Activated CD8-positive, alpha-beta memory T cell treated with anti-CD3 and anti-CD28 coated beads, Interleukin-2, amount 10 ng/mL, durations not matched to agents 7 days and 5 days (primary cell): ENCODE results near the gene RDH13. TPM values are rescaled to one million over a fixed set of nuclear protein-coding genes. Genes with fewer than 3 reads are reported as not detected.

Experiments used
- ATAC-seq: fragments of 150-1000 bp; cut with Tn5 transposase; one replicate; pipeline ENCODE4 v1.10.0; 2021; ENCODE audit warnings: moderate library complexity
- CTCF ChIA-PET: fragments of 350-600 bp; sonication (Branson Sonifier 250); formaldehyde crosslinking; loops from one replicate; lab custom pipeline; 2021; ENCODE audit warnings: antibody characterized with exemption; lab: Charles Lee
- DNase-seq: peaks from one replicate; pipeline ENCODE4 v3.0.0-alpha.2; 2020
- H3K27ac Mint-ChIP-seq: one replicate; pipeline ENCODE4 v1.8.0; 2021; ENCODE audit warnings: mild to moderate bottlenecking, mixed read lengths
- H3K27me3 Mint-ChIP-seq: one replicate; pipeline ENCODE4 v1.8.0; 2021; ENCODE audit warnings: mixed read lengths
- H3K36me3 Mint-ChIP-seq: one replicate; pipeline ENCODE4 v1.8.0; 2021; ENCODE audit warnings: mild to moderate bottlenecking, mixed read lengths
- H3K4me1 Mint-ChIP-seq: one replicate; pipeline ENCODE4 v1.8.0; 2021; ENCODE audit warnings: mixed read lengths
- H3K4me3 Mint-ChIP-seq: one replicate; pipeline ENCODE4 v1.8.0; 2021; ENCODE audit warnings: mild to moderate bottlenecking, moderate library complexity, mixed read lengths
- H3K9me3 Mint-ChIP-seq: one replicate; pipeline ENCODE4 v1.8.0; 2022; ENCODE audit warnings: low read depth, mixed read lengths
- total RNA-seq, 2 experiments: library from RNA; stranded (reverse); gene quantifications; one replicate each; pipeline ENCODE4 v1.2.3, GENCODE V29; 2021

RDH13 gene
- total RNA-seq, 2 experiments from 2014 or later, result 18.9 to 23.9 TPM

DNA sequence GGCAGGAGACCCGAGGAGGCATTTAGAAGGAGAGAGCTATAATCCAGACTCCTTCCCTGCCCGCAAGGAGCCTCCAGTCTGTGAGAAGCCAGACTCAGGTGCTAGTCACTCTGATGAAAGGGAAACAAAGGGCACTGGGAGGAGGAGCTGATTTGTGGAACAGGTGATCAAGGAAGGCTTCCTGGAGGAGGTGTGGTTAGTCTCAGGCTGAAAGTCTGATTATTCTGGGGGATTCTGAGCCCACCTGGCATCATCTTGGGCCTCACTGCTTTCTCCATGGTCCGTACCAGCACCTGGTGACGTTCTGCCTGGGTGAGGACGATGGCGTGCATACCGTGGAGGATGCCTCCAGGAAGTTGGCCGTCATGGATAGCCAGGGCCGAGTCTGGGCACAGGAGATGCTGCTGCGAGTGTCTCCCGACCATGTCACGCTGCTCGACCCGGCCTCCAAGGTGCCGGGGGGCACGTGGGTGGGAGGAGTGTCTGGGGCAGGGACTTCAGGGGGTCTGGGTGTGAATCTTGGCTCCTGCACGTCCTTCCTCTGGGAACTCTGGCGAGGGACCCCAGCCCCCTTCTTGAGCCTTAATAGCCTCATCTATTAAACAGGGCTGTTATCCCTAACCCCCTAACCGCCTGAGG, 16.6 kb upstream of the RDH13 start:
- H3K9me3 Mint-ChIP-seq, result no peaks in the 10 kb centered on the region
- peaks cover 23% of the 10 kb centered on the region for H3K4me1 Mint-ChIP-seq
- DNase-seq (no peak), ATAC-seq (no peak)
- H3K36me3 Mint-ChIP-seq, result no peaks in the 10 kb centered on the region
- CTCF ChIA-PET, result interaction anchor here (1.0 kb wide), 1 partner anchor 38 kb away, joined by 3 read pairs; no protein-coding TSS in a partner anchor
- H3K27ac Mint-ChIP-seq, result no peak overlapping the region
- peaks cover 46% of the 10 kb centered on the region for H3K27me3 Mint-ChIP-seq
- no peak overlapping the region for H3K4me3 Mint-ChIP-seq

DNA sequence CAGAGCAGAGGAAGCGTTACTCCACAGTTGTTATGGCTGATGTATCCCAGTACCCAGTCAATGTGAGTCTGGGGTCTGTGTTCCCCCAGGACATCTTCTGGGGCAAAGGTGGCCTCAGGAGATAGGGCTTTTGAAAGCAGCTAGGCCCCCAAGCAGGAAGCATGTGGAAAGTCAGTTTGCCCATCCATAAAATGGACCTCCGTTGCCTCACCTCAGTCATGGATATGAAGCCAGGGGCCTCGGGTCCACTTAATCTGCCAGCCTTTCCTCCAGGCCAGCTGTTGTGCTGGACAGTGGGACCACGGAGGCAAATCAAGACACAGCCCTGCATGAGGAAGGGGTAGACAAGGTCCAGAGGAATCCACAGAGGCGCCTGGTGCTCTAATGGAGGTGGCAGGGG, 16.0 kb upstream of the RDH13 start:
- ATAC-seq (no peak), DNase-seq (no peak)
- H3K27ac Mint-ChIP-seq, result no peak overlapping the region

DNA sequence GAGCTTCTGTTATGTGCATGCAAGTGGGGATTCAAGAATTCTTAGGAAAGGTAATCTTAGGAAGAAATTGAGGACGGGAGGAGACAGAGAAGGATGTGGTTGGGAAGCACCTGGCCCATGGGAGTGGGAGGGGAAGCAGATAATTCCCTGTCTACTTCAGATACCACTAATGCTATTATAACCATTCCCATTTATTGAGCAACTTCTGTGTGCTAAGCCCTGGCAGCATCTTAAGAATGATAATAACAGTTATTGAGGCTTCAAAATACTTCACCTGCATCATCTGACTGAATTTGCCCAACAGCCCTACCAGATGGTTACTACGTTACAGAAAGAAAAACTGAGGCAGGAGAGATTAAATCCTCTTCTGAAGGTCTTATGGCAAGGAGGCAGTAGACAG, 14.2 kb upstream of the RDH13 start:
- no peak overlapping the region for H3K4me3 Mint-ChIP-seq
- DNase-seq, result no peak
- ATAC-seq, result no peak
- CTCF ChIA-PET, result no interaction called here
- H3K27me3 Mint-ChIP-seq, result peaks cover 34% of the 10 kb centered on the region
- H3K9me3 Mint-ChIP-seq, result no peaks in the 10 kb centered on the region
- H3K4me1 Mint-ChIP-seq, result peaks cover 19% of the 10 kb centered on the region
- H3K36me3 Mint-ChIP-seq, result no peaks in the 10 kb centered on the region
- H3K27ac Mint-ChIP-seq, result no peak overlapping the region

More for the DNA sequence above, 16.0 kb upstream of the RDH13 start:
- Mint-ChIP-seq H3K27me3 (peaks cover 44% of the 10 kb centered on the region), H3K9me3 (no peaks in the 10 kb centered on the region), H3K4me3 (no peak overlapping the region), H3K4me1 (peaks cover 23% of the 10 kb centered on the region), H3K36me3 (no peaks in the 10 kb centered on the region)
- CTCF ChIA-PET, result no interaction called here

DNA sequence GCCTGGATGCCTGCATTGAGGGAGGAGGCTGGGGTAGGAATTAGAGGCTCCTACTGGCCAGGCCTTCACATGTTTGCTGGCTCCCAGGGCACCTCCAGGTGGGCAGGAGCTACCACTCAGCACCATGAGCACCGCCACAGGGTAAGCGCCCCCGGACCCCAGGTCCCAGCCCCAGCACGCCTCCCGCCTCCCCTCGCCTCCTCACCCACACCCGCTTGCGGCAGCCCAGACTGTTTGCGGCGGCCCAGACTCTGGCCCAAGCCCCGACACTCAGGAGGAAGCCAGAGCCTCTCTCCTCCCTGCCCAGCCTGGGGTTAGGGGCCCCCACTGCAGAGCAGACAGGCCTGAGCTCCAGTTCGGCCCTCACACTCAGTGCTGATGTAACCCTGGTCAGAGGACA, 13.4 kb upstream of the RDH13 start:
- CTCF ChIA-PET, result interaction anchor here (1.3 kb wide), 1 partner anchor 84 kb away, joined by 3 read pairs; no protein-coding TSS in a partner anchor
- Mint-ChIP-seq H3K4me3 (no peak overlapping the region), H3K27ac (no peak overlapping the region), H3K36me3 (no peaks in the 10 kb centered on the region), H3K4me1 (peaks cover 15% of the 10 kb centered on the region), H3K27me3 (peaks cover 35% of the 10 kb centered on the region), H3K9me3 (no peaks in the 10 kb centered on the region)
- DNase-seq (no peak), ATAC-seq (no peak)

DNA sequence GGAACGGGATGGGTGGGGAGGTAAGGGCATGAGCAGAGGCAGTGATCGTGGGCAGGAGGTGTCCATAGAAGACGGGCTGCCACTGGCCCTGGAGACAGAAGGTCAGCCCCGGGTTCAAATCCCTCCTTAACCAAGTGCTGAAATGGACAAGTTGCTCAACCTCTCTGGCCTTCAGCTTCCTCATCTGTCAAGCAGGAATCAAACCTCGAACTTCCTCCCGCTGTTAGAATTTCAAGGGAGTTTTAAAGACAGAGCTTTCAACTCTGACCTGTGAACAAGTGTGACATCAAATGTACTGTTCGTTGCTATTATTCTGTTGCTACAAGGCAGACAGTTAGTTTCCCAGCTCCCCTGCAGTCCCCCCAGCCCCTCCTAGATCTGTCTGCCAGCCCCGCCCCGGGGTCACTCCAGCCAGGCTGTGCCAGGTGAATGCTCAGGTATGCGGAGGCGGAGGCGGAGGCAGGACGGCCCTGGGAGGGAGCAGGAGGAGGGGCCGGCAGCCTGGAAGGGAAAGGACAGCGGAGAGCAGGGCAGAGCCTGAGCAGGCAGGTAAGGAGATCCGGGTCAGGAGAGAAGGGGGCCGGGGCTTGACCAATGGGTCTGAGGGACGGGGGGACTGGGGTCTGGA, 12.5 kb upstream of the RDH13 start, which contains the start of gene EPS8L1:
Gene EPS8L1, plus strand, starts transcription at position 499 of the 628 bp plus-strand sequence. CDS start 576 bp downstream, outside the sequence.
- H3K4me1 Mint-ChIP-seq, result peaks cover 9% of the 10 kb centered on the region
- H3K27me3 Mint-ChIP-seq, result peaks cover 37% of the 10 kb centered on the region
- no peaks in the 10 kb centered on the region for H3K36me3 Mint-ChIP-seq
- CTCF ChIA-PET, result interaction anchor here (0.9 to 1.3 kb wide), 2 partner anchors 13 to 85 kb away, joined by 3 to 4 read pairs; no protein-coding TSS in a partner anchor
- H3K9me3 Mint-ChIP-seq, result no peaks in the 10 kb centered on the region
- H3K4me3 Mint-ChIP-seq, result no peak within 1 kb of the TSS
- ATAC-seq, result no peak
- DNase-seq, result no peak
- H3K27ac Mint-ChIP-seq, result no peak within 1 kb of the TSS

DNA sequence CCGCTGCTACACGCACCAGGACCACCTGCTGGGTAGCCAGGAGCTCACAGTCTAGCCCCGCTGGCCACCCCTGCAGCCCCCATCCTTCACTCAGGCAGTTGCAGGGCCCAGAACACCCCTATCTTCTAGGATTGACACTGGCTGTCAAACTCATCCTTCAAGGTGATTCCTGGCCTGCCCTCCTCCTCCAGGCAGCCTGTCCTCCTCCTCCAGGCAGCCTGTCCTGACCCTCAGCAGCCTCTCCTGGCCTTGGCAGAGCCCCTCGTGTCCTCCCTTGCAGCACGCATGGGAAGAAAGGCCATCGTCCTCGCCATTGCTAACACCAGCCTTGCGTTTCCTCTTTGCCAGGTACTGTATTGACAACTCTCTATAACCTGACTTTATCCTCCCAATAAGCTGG, 9.0 kb upstream of the RDH13 start:
- H3K27me3 Mint-ChIP-seq, result peaks cover 56% of the 10 kb centered on the region
- H3K4me3 Mint-ChIP-seq, result no peak overlapping the region
- DNase-seq (no peak), ATAC-seq (no peak)
- H3K4me1 Mint-ChIP-seq, result peaks cover 7% of the 10 kb centered on the region
- CTCF ChIA-PET, result no interaction called here
- H3K9me3 Mint-ChIP-seq, result no peaks in the 10 kb centered on the region
- no peak overlapping the region for H3K27ac Mint-ChIP-seq
- H3K36me3 Mint-ChIP-seq, result no peaks in the 10 kb centered on the region

DNA sequence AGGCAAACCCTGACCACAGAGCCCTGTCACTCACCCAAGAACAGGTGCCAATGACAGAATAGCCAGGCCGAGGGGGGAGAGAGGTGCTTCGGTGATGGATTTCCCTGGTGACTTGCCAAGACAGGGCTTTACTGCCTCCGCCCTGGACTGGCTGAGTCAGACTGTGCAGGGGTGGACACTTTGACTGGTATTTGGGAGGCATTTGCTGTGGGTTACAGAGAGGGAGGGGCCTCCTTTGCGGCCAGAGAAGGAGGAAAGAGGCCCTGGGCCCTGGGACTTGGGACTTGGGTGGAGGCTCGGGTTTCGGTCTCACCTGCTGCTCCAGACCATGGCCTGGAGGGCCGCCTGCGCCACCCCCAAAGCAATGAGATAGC, 8.2 kb upstream of the RDH13 start:
- Mint-ChIP-seq H3K27me3 (peaks cover 59% of the 10 kb centered on the region), H3K36me3 (no peaks in the 10 kb centered on the region), H3K4me1 (peaks cover 7% of the 10 kb centered on the region), H3K4me3 (no peak overlapping the region), H3K9me3 (no peaks in the 10 kb centered on the region), H3K27ac (no peak overlapping the region)
- ATAC-seq, result no peak
- CTCF ChIA-PET, result interaction anchor here (1.2 kb wide), 1 partner anchor 17 kb away, joined by 3 read pairs; no protein-coding TSS in a partner anchor
- no peak for DNase-seq

DNA sequence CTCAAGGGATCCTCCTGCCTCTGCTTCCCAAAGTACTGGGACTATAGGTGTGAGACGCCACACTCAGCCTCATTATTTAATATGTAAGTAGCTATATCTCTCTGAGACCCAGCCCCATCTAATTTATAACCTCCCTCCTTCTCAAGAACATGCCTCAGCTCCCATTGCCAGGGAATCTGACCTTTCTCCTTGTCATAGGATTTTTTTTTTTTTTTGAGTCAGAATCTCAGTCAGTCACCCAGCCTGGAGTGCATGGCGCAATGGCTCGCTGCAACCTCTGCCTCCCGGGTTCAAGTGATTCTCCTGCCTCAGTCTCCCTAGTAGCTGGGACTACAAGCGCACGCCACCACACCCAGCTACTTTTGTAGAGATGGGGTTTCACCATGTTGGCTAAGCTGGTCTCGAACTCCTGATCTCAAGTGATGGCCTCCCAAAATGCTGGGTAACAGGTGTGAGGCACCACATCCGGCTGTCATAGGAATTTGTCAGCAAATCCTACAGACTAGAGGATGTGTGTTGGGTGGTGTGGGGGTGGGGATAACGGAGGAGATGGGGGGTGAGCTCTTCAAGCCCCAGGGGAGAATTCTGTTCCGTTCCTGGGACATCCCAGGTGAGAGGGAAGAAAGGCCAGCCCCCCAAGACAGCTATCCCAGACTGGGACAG, 7.6 kb upstream of the RDH13 start:
- Mint-ChIP-seq H3K27me3 (peaks cover 64% of the 10 kb centered on the region), H3K27ac (no peak overlapping the region), H3K4me1 (peaks cover 7% of the 10 kb centered on the region), H3K9me3 (no peaks in the 10 kb centered on the region), H3K4me3 (no peak overlapping the region), H3K36me3 (no peaks in the 10 kb centered on the region)
- DNase-seq, result no peak
- ATAC-seq, result no peak
- CTCF ChIA-PET, result interaction anchor here (1.2 kb wide), 1 partner anchor 18 kb away, joined by 3 read pairs; no protein-coding TSS in a partner anchor

DNA sequence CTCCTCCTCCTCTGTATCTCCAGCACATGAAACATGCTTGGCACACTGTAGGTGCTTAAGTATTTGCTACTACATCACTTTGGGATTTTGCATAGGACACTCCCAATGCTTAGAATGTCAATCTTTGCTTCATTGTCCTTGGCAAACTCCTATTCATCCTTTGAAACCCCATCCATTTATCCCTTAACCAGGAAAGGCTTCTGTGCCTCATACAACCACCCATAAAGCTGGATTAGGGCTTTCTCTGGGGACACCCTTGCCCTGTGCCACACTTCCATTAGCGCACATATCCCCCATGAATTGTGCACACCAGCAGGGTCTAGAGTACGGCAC, 6.9 kb upstream of the RDH13 start:
- H3K27me3 Mint-ChIP-seq, result peaks cover 59% of the 10 kb centered on the region
- CTCF ChIA-PET, result interaction anchor here (1.2 to 1.4 kb wide), 2 partner anchors 18 to 189 kb away, joined by 3 read pairs; no protein-coding TSS in a partner anchor
- no peaks in the 10 kb centered on the region for H3K9me3 Mint-ChIP-seq
- no peaks in the 10 kb centered on the region for H3K36me3 Mint-ChIP-seq
- peaks cover 7% of the 10 kb centered on the region for H3K4me1 Mint-ChIP-seq
- no peak overlapping the region for H3K4me3 Mint-ChIP-seq
- ATAC-seq (no peak), DNase-seq (no peak)
- no peak overlapping the region for H3K27ac Mint-ChIP-seq

DNA sequence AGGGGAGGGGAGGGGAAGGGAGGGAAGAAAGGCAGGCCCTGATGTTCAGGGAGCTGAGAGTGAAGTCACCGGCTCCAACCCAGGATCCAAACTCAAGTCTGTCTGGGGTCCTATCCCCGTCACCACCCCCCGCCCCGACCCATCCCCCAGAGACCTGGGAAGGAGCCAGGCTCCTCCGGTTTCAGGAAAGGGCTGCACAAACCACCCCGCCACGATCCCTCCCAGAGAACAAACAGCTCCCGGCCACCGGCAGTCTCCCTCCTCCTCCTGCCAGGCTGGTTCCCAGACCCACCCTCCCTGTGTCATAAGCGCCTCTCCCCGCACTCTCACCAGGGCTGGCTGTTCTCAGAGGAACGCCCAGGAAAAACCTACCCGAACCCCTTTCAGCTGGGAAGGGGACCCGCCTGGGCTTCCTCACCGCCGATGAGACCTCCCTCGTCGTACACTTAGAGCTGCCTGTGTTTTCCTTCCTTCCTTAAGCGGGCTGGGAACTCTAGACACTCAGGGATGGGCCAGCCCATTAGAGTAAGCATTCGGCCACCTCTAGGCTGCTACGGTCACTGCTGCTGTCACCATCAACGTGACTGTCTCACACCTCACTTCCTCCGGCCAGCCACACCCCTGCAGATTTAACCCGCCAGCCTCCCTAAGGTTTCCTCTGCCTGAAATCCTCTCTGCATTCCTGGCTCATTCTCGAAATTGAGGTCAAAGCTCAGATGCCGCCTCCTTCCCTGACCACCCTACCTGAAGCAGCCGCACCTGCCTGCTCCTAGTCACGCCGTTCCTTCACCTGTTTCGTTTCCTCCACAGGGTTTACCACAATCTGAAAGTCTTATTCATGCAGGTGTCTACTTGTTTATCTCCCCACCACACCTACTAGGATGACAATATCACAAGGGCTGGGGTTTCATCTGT, 6.3 kb upstream of the RDH13 start:
- ATAC-seq, result peak; percentile 40
- Mint-ChIP-seq H3K4me3 (no peak overlapping the region), H3K4me1 (peaks cover 7% of the 10 kb centered on the region), H3K36me3 (no peaks in the 10 kb centered on the region), H3K9me3 (no peaks in the 10 kb centered on the region), H3K27ac (no peak overlapping the region), H3K27me3 (peaks cover 61% of the 10 kb centered on the region)
- no peak for DNase-seq
- CTCF ChIA-PET, result interaction anchor here (1.4 kb wide), 1 partner anchor 188 kb away, joined by 3 read pairs; no protein-coding TSS in a partner anchor

DNA sequence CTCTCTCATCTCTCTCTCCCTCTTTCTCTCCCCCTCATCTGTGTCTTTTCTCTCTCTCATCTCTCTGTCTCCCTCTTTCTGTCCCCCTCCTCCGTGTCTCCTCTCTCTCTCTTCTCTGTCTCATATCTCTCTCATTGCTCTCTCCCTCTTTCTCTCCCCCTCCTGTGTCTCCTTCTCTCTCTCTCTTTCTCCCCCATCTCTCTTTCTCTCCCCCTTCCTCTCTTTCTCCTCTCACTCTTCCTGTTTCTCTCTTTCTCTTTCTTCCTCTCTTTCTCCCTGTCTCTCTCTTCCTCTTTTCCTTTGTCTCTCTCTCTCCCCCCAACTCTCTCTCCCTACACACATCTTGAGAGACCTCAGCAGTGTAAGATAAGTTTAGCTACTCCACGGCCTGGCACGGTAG, 4.9 kb upstream of the RDH13 start:
- Mint-ChIP-seq H3K4me1 (peaks cover 13% of the 10 kb centered on the region), H3K9me3 (no peaks in the 10 kb centered on the region), H3K27ac (no peak overlapping the region), H3K36me3 (no peaks in the 10 kb centered on the region), H3K27me3 (peaks cover 59% of the 10 kb centered on the region), H3K4me3 (no peak overlapping the region)
- DNase-seq (no peak), ATAC-seq (no peak)
- CTCF ChIA-PET, result no interaction called here

DNA sequence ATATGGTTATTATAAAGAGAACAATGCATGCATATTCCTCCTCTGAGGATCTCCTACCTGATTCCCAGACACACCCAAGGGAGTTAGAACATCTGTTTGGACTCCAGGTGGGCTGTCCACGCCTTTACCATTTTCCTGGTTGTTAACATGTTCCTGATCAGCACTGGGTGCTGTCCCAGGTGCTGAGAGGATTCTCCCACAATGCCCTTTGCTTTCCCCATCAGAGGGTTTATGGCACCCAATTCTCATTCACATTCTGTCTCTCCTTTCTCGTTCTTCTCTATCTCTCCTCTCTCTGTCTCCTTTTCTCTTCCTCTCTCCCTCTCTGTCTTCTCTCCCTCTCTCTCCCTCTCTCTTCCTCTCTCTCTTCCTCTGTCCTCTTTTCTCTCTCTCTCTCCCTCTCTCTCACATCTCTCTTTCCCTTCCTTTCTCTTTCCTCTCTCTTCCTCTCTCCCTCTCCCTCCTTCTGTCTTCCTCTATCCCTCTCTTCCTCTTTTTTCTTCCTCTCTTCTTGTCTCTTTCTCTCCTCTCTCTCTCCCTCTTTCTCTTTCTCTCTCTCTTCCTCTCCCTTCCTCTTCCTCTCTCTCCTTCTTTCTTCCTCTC, 3.3 kb upstream of the RDH13 start:
- DNase-seq, result no peak
- H3K9me3 Mint-ChIP-seq, result no peaks in the 10 kb centered on the region
- CTCF ChIA-PET, result interaction anchor here (1.2 kb wide), 1 partner anchor 14 kb away, joined by 3 read pairs; no protein-coding TSS in a partner anchor

More for the DNA sequence above, 3.3 kb upstream of the RDH13 start:
- Mint-ChIP-seq H3K27ac (no peak overlapping the region), H3K4me1 (peaks cover 18% of the 10 kb centered on the region), H3K36me3 (peaks cover 3% of the 10 kb centered on the region), H3K4me3 (no peak overlapping the region), H3K27me3 (peaks cover 55% of the 10 kb centered on the region)
- no peak for ATAC-seq
